K562 (cell line): Measurements from ENCODE around the gene DLK1. TPM values are rescaled to one million over a fixed set of nuclear protein-coding genes. Genes with fewer than 3 reads are reported as not detected.

Experiments
- ATAC-seq: fragments of 200-7000 bp; cut with Tn5 transposase; 3 replicates; pipeline ENCODE4 v1.9.1; 2020; ENCODE audit warnings: moderate library complexity
- BruUV-seq: library from RNA; stranded (reverse); fragments of 400-500 nt; replicated peaks from 2 replicates; lab custom pipeline; 2021; lab: Mats Ljungman, UMichigan
- CTCF ChIA-PET: fragments of 300-600 bp; formaldehyde crosslinking; extraction: SDS; loops from one replicate; lab custom pipeline; 2021; ENCODE audit warnings: low intra/inter-chr PET ratio; lab: Yijun Ruan, JAX
- POLR2A ChIA-PET: fragments of 300-600, 350-650 bp; sonication (Branson Sonifier 250); formaldehyde crosslinking; extraction: SDS; loops from one replicate; lab custom pipeline; 2021; ENCODE audit warnings: antibody characterized with exemption, inconsistent platforms; lab: Yijun Ruan, JAX
- DNase-seq, 4 experiments: peaks; one replicate each; pipeline versions ENCODE4 v3.0.0 to v3.0.0-alpha.2; 2011 to 2018; ENCODE audit warnings: low spot score in 3 of 4, mixed read lengths in 3 of 4; ENCODE audit errors: extremely low read depth in 1 of 4
- FAIRE-seq: peaks from 2 replicates; lab custom pipeline; 2011; peaks lifted over from hg19 to GRCh38; lab: Jason Lieb, UNC
- H2AFZ ChIP-seq: 2 replicates; pipeline ENCODE4 v1.6.0; 2011; ENCODE audit warnings: low read depth, low read length, control low read depth, inconsistent platforms
- H3K27ac ChIP-seq: fragments of 200-600 bp; 3 replicates; pipeline ENCODE4 v1.8.0; 2011; ENCODE audit warnings: low read depth, mild to moderate bottlenecking, control low read depth, inconsistent platforms, low read length, moderate library complexity, mixed read lengths; ENCODE audit errors: extremely low read depth
- H3K27me3 ChIP-seq, 2 experiments: fragments of 300-600 bp in 1 of 2; 2 replicates in 1 of 2; 3 replicates in 1 of 2; pipeline versions ENCODE4 v1.6.0 to v1.8.0; 2011; ENCODE audit warnings: inconsistent platforms in 2 of 2, low read length in 2 of 2, mild to moderate bottlenecking in 1 of 2, mixed read lengths in 1 of 2, moderate library complexity in 1 of 2; ENCODE audit not compliant: control insufficient read depth in 2 of 2, insufficient read depth in 2 of 2
- H3K36me3 ChIP-seq: fragments of 300-600 bp; 3 replicates; pipeline ENCODE4 v1.8.0; 2011; ENCODE audit warnings: mild to moderate bottlenecking, low read length, inconsistent platforms; ENCODE audit not compliant: control insufficient read depth, insufficient read depth
- H3K4me1 ChIP-seq, 2 experiments: fragments of 200-600 bp in 1 of 2; replicated peaks in 1 of 2; 2 replicates in 1 of 2; 3 replicates in 1 of 2; pipeline versions ENCODE4 v1.5.1 to v1.8.0; 2011; ENCODE audit warnings: inconsistent platforms in 2 of 2, low read length in 2 of 2, mild to moderate bottlenecking in 1 of 2, mixed read lengths in 1 of 2, moderate library complexity in 1 of 2; ENCODE audit not compliant: control insufficient read depth in 2 of 2, insufficient read depth in 2 of 2
- H3K4me2 ChIP-seq: 2 replicates; pipeline ENCODE4 v1.6.1; 2011; ENCODE audit warnings: low read length, control low read depth, inconsistent platforms, mixed read lengths; ENCODE audit not compliant: insufficient read depth
- H3K4me3 ChIP-seq: fragments of 200-600 bp; sonication (generic), shearing (Covaris generic); 2 replicates; pipeline ENCODE4 v1.5.1; 2016; ENCODE audit warnings: control low read depth, inconsistent platforms
- H3K79me2 ChIP-seq: fragments of 200-600 bp; 3 replicates; pipeline ENCODE4 v1.8.0; 2011; ENCODE audit warnings: low read length, inconsistent platforms; ENCODE audit not compliant: control insufficient read depth, insufficient read depth
- H3K9ac ChIP-seq, 2 experiments: 2 replicates each; pipeline versions ENCODE4 v1.6.0 to v1.6.1; 2011; ENCODE audit warnings: low read depth in 2 of 2, low read length in 2 of 2, control low read depth in 1 of 2, inconsistent platforms in 1 of 2, mild to moderate bottlenecking in 1 of 2, mixed read lengths in 1 of 2; ENCODE audit not compliant: insufficient read depth in 1 of 2
- H3K9me1 ChIP-seq: one replicate; pipeline ENCODE4 v1.6.0; 2011; ENCODE audit warnings: inconsistent platforms, mild to moderate bottlenecking, low read length, moderate library complexity; ENCODE audit not compliant: control insufficient read depth, insufficient read depth
- H3K9me3 ChIP-seq: replicated peaks from 2 replicates; pipeline ENCODE4 v1.5.1; 2011; ENCODE audit warnings: low read depth, low read length, inconsistent platforms; ENCODE audit not compliant: control insufficient read depth, insufficient read depth
- H4K20me1 ChIP-seq: replicated peaks from 2 replicates; pipeline ENCODE4 v1.6.1; 2011; ENCODE audit warnings: low read length, inconsistent platforms, mixed read lengths; ENCODE audit not compliant: control insufficient read depth, insufficient read depth
- E2F5 ChIP-seq: sonication (generic); formaldehyde crosslinking; IDR thresholded peaks from 2 replicates; pipeline ENCODE4 v1.8.0; 2022; ENCODE audit warnings: mild to moderate bottlenecking, missing genetic modification reagents
- FOXO4 ChIP-seq: fragments of 450-650 bp; formaldehyde crosslinking; IDR thresholded peaks from 2 replicates; pipeline ENCODE4 v1.4.0; 2020; ENCODE audit warnings: mild to moderate bottlenecking, moderate library complexity
- HDAC3 ChIP-seq: fragments of 450-650 bp; IDR thresholded peaks from 2 replicates; pipeline ENCODE4 v1.6.1; 2018; ENCODE audit warnings: borderline replicate concordance, mild to moderate bottlenecking, moderate library complexity; ENCODE audit not compliant: partially characterized antibody
- HNRNPUL1 ChIP-seq: fragments of 200-400 bp; formaldehyde crosslinking; IDR thresholded peaks from 2 replicates; pipeline ENCODE4 v1.6.1; 2017; ENCODE audit warnings: low read length
- POLR2H ChIP-seq: IDR thresholded peaks from 2 replicates; pipeline ENCODE4 v1.6.1; 2016; ENCODE audit warnings: missing genetic modification characterization, low read depth, mild to moderate bottlenecking, control low read depth, missing compliant biosample characterization, moderate library complexity
- RAD51 ChIP-seq: fragments of 450-650 bp; IDR thresholded peaks from 2 replicates; pipeline ENCODE4 v1.7.1; 2016; ENCODE audit warnings: low read depth, mild to moderate bottlenecking, borderline replicate concordance
- SMARCC2 ChIP-seq: fragments of 450-650 bp; IDR thresholded peaks from 2 replicates; pipeline ENCODE4 v1.6.1; 2017; ENCODE audit warnings: antibody characterized with exemption, moderate library complexity, mild to moderate bottlenecking, low read depth
- ZNF318 ChIP-seq, 2 experiments: fragments of 450-650 bp; IDR thresholded peaks; 2 replicates each; pipeline ENCODE4 v1.6.1; 2016; ENCODE audit warnings: mild to moderate bottlenecking in 2 of 2, borderline replicate concordance in 1 of 2, low read depth in 1 of 2, moderate library complexity in 1 of 2
- WGBS: fragments of 100-300 bp; shearing (Covaris generic); methylation state at CpG from one replicate; pipeline ENCODE4 v1.1.6; 2016; ENCODE audit warnings: low coverage, mixed read lengths; ENCODE audit not compliant: insufficient coverage; ENCODE audit errors: missing lambda C conversion rate; 5-methylcytosine and 5-hydroxymethylcytosine counted together
- in situ Hi-C: fragments of 300-500 bp; cut with MboI; formaldehyde crosslinking; loops from 4 replicates; pipeline ENCODE4 v1.15.0; 2018; ENCODE audit warnings: inconsistent platforms, mixed read lengths
- intact Hi-C: fragments of 100-400 bp; cut with micrococcal nuclease; formaldehyde crosslinking; loops from 2 replicates; pipeline ENCODE4 v1.14.2; 2022
- polyA plus RNA-seq, 8 experiments: library from polyadenylated mRNA; depleted of rRNA in 4 of 8; stranded (reverse) in 5 of 8; unstranded in 3 of 8; fragments of >200 nt; fragmentation: Nextera tagmentation in 2 of 8; fragmentation: Illumina TruSeq in 1 of 8; extraction: Ambion mirVana in 2 of 8; extraction: Trizol in 1 of 8; gene quantifications; 2 replicates each; pipeline versions ENCODE4 v1.2.1 to v1.2.3, GENCODE V29; 2011 to 2014; ENCODE audit warnings: inconsistent platforms in 1 of 8, missing spikeins in 1 of 8
- total RNA-seq, 7 experiments: library from RNA; depleted of rRNA in 6 of 7; stranded (reverse); fragments of >200 nt in 6 of 7; fragmentation: Illumina TruSeq in 2 of 7; extraction: Trizol in 2 of 7; gene quantifications; 2 replicates each; pipeline versions ENCODE4 v1.2.1 to v1.2.3, GENCODE V29; 2011 to 2021; ENCODE audit warnings: low replicate concordance in 1 of 7

Gene DLK1
- total and polyA plus RNA-seq, 9 of the 15 experiments (the other 6 are each of a cell fraction or from before 2014, with no cell fraction given): 4.4 to 97.2 (median 15.3) TPM

- no peaks in the 10 kb centered on the region for H3K36me3 ChIP-seq
- no TSS peak for BruUV-seq
- no peaks in the 10 kb centered on the region for H3K27me3 ChIP-seq
- ChIA-PET CTCF (no interaction called here), POLR2A (no interaction called here)
- no peak for DNase-seq
- H3K9me3 ChIP-seq: no peaks in the 10 kb centered on the region
- no peak overlapping the region for H3K9ac ChIP-seq
- intact Hi-C loops: no loop called here
- no peaks in the 10 kb centered on the region for H3K9me1 ChIP-seq
- H2AFZ ChIP-seq: no peak overlapping the region
- 48% methylated on average over 7 of the region's 17 CpGs for WGBS
- in situ Hi-C loops: no loop called here
- no peak for ATAC-seq
- H3K4me1 ChIP-seq: peaks cover 0 to 29% of the 10 kb centered on the region in 2 experiments; a peak in 2 of 5 replicates
- no peaks in the 10 kb centered on the region for H4K20me1 ChIP-seq
- no peak overlapping the region for H3K4me2 ChIP-seq
- H3K27ac ChIP-seq: no peak overlapping the region
- no peaks in the 10 kb centered on the region for H3K79me2 ChIP-seq
- H3K4me3 ChIP-seq: no peak overlapping the region
- no peak for FAIRE-seq
- no peak for TF ChIP-seq SMARCC2
- no peak for TF ChIP-seq RAD51
- TF ChIP-seq POLR2H (tag): no peak
- no peak for TF ChIP-seq HDAC3
- TF ChIP-seq FOXO4 (CRISPR knock-in tag): no peak
- TF ChIP-seq HNRNPUL1: no peak
- TF ChIP-seq ZNF318 (IDR thresholded peaks at IDR 0.05; ENCODE audit: borderline replicate concordance in 1 of 2, low read depth in 1 of 2): no peak
- TF ChIP-seq E2F5 (CRISPR knock-in tag): no peak
These were observed 10.8 kb downstream of the DLK1 start for GRCh38 chr14:100737526-100737925.
